K562 (cell line): ENCODE data around the gene AAK1. TPM values are rescaled to one million over a fixed set of nuclear protein-coding genes. Genes with fewer than 3 reads are reported as not detected.
A peak's percentile ranks its signal among the peaks of the same experiment; 100 is the strongest.

Experiments
- ARID3A ChIP-seq: IDR thresholded peaks from 2 replicates; pipeline ENCODE4 v1.6.1; 2012; ENCODE audit warnings: low read depth, low read length, improper control_type of control experiment, borderline replicate concordance
- ATF6 ChIP-seq: sonication (generic); formaldehyde crosslinking; IDR thresholded peaks from 2 replicates; pipeline ENCODE4 v1.4.0; 2020; ENCODE audit warnings: mild to moderate bottlenecking, missing genetic modification reagents
- ETV1 ChIP-seq: fragments of 450-650 bp; conservative IDR thresholded peaks from 2 replicates; pipeline ENCODE4 v1.6.1; 2016; ENCODE audit warnings: missing genetic modification characterization, control low read depth, low read depth, missing compliant biosample characterization
- FOXJ3 ChIP-seq: sonication (generic); formaldehyde crosslinking; IDR thresholded peaks from 2 replicates; pipeline ENCODE4 v1.4.0; 2020; ENCODE audit warnings: mild to moderate bottlenecking, missing genetic modification reagents
- NR0B1 ChIP-seq: fragments of 450-650 bp; IDR thresholded peaks from one replicate; pipeline ENCODE4 v1.6.1; 2018; ENCODE audit warnings: mild to moderate bottlenecking, moderate library complexity; ENCODE audit not compliant: partially characterized antibody
- ZNF512 ChIP-seq: IDR thresholded peaks from 2 replicates; pipeline ENCODE4 v1.6.1; 2016; ENCODE audit warnings: missing genetic modification characterization, missing compliant biosample characterization
- ZNF589 ChIP-seq: fragments of 200-800 bp; sonication (Bioruptor generic); IDR thresholded peaks from 2 replicates; pipeline ENCODE4 v1.6.1; 2016; ENCODE audit warnings: low read depth, missing genetic modification characterization, missing compliant biosample characterization
- polyA plus RNA-seq, 8 experiments: library from polyadenylated mRNA; depleted of rRNA in 4 of 8; stranded (reverse) in 5 of 8; unstranded in 3 of 8; fragments of >200 nt; fragmentation: Nextera tagmentation in 2 of 8; fragmentation: Illumina TruSeq in 1 of 8; extraction: Ambion mirVana in 2 of 8; extraction: Trizol in 1 of 8; gene quantifications; 2 replicates each; pipeline versions ENCODE4 v1.2.1 to v1.2.3, GENCODE V29; 2011 to 2014; ENCODE audit warnings: inconsistent platforms in 1 of 8, missing spikeins in 1 of 8
- total RNA-seq, 7 experiments: library from RNA; depleted of rRNA in 6 of 7; stranded (reverse); fragments of >200 nt in 6 of 7; fragmentation: Illumina TruSeq in 2 of 7; extraction: Trizol in 2 of 7; gene quantifications; 2 replicates each; pipeline versions ENCODE4 v1.2.1 to v1.2.3, GENCODE V29; 2011 to 2021; ENCODE audit warnings: low replicate concordance in 1 of 7
- TF ChIP-seq, protein P1 (sequence below), 2 experiments: IDR thresholded peaks in 1 of 2; conservative IDR thresholded peaks in 1 of 2; 2 replicates each; pipeline ENCODE4 v1.6.1; 2016; ENCODE audit warnings: low read depth in 2 of 2, mild to moderate bottlenecking in 1 of 2, missing compliant biosample characterization in 1 of 2, missing genetic modification characterization in 1 of 2, moderate library complexity in 1 of 2
- TF ChIP-seq, protein P2 (sequence below): fragments of 450-650 bp; IDR thresholded peaks from 2 replicates; pipeline ENCODE4 v1.6.1; 2016; ENCODE audit warnings: mild to moderate bottlenecking
- TF ChIP-seq, protein P3 (sequence below): fragments of 450-650 bp; conservative IDR thresholded peaks from 2 replicates; pipeline ENCODE4 v1.6.1; 2016; ENCODE audit warnings: missing genetic modification characterization, low read depth, mild to moderate bottlenecking, missing compliant biosample characterization, moderate library complexity

Gene AAK1
- total and polyA plus RNA-seq, 9 of the 15 experiments (the other 6 are each of a cell fraction or from before 2014, with no cell fraction given): 0.89 to 17.1 (median 6.0) TPM

DNA sequence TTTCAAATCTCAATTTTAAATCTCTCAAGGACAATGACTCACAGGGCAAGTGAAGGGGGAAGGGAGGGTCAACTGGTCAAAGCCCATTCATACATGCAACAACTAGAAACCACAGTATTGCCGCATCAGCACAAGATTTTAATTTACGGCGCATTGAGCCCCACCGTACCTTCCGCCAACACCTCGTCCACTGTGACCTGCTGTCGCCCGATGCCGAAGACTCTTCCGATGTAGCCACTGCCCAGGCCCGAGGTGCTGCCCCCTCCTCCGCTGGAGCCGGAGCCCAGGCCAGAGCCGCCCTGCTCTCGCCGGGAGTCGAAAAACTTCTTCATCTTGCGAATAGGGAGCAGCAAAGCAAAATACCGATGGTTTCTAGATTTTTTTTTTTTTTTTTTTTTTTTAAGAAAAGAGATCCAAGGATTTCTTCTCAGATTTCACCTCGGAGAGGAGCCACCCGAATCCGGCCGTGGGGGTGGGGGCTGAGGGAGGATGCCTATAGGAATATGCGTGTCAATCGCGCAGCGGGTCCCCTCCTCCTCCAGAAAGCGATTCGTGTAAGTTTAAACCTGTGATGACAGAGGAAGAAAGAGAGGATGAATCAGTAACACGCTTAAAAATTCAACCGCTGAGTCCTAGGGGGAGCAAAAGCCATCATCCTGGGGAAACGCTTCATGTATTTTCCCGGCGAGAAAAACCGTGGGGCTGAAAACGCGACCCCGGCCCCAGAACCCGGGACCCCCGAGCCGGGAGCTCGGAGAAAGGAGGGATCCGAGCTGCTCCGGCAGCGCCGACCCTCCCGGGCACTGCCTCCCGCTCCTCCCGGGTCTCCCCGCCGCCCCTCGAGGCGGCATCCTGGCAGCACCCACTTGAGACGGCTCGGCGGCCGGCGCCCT lies 584 bp downstream of the AAK1 start (continued):
- TF ChIP-seq, protein P1, sequence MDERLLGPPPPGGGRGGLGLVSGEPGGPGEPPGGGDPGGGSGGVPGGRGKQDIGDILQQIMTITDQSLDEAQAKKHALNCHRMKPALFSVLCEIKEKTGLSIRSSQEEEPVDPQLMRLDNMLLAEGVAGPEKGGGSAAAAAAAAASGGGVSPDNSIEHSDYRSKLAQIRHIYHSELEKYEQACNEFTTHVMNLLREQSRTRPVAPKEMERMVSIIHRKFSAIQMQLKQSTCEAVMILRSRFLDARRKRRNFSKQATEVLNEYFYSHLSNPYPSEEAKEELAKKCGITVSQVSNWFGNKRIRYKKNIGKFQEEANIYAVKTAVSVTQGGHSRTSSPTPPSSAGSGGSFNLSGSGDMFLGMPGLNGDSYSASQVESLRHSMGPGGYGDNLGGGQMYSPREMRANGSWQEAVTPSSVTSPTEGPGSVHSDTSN (CRISPR knock-in tag; IDR thresholded peaks at IDR 0.05; ENCODE audit: low read depth): no peak
- TF ChIP-seq, protein P1 (tag; conservative IDR thresholded peaks at IDR 0.05; ENCODE audit: low read depth): peak; percentile 68
- TF ChIP-seq ARID3A (peak; percentile 58; the same call in 1 of the 2 replicates), ZNF512 (tag) (no peak), ETV1 (peak; percentile 41; the same call in 1 of the 2 replicates), NR0B1 (no peak), FOXJ3 (no peak), ZNF589 (0 out of 2 replicates have a peak, but pooled peaks have one; percentile 45), ATF6 (no peak)
- TF ChIP-seq, protein P2, sequence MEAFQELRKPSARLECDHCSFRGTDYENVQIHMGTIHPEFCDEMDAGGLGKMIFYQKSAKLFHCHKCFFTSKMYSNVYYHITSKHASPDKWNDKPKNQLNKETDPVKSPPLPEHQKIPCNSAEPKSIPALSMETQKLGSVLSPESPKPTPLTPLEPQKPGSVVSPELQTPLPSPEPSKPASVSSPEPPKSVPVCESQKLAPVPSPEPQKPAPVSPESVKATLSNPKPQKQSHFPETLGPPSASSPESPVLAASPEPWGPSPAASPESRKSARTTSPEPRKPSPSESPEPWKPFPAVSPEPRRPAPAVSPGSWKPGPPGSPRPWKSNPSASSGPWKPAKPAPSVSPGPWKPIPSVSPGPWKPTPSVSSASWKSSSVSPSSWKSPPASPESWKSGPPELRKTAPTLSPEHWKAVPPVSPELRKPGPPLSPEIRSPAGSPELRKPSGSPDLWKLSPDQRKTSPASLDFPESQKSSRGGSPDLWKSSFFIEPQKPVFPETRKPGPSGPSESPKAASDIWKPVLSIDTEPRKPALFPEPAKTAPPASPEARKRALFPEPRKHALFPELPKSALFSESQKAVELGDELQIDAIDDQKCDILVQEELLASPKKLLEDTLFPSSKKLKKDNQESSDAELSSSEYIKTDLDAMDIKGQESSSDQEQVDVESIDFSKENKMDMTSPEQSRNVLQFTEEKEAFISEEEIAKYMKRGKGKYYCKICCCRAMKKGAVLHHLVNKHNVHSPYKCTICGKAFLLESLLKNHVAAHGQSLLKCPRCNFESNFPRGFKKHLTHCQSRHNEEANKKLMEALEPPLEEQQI: no peak; the same call in 1 of the 2 replicates
- TF ChIP-seq, protein P3, sequence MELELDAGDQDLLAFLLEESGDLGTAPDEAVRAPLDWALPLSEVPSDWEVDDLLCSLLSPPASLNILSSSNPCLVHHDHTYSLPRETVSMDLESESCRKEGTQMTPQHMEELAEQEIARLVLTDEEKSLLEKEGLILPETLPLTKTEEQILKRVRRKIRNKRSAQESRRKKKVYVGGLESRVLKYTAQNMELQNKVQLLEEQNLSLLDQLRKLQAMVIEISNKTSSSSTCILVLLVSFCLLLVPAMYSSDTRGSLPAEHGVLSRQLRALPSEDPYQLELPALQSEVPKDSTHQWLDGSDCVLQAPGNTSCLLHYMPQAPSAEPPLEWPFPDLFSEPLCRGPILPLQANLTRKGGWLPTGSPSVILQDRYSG (tag): no peak
